GM18867 (cell line): ENCODE results near the gene PRKCE.
A peak's percentile ranks its signal among the peaks of the same experiment; 100 is the strongest.
"Not testable (repeated sequence)": the region's sequence is repeated elsewhere in the genome, so short reads cannot be mapped to it uniquely, and the experiment has no call there.

Source experiments
- ATAC-seq: cut with Tn5 transposase; IDR thresholded peaks from one replicate; pipeline ENCODE4 v1.9.1; 2021; ENCODE audit warnings: mild to moderate bottlenecking, moderate library complexity; ENCODE audit not compliant: unreplicated experiment

The PRKCE gene

GRCh38 chr2:46198164-46198883 lies 546.8 kb downstream of the PRKCE start:
- no peak for ATAC-seq

GRCh38 chr2:46198966-46199365 lies 547.5 kb downstream of the PRKCE start:
- ATAC-seq = no peak

GRCh38 chr2:46200100-46200690 lies 548.7 kb downstream of the PRKCE start:
- ATAC-seq = no peak

- no peak for ATAC-seq
Observed at GRCh38 chr2:46200861-46201605, 549.6 kb downstream of the PRKCE start.

GRCh38 chr2:46202453-46202852 lies 551.0 kb downstream of the PRKCE start:
- ATAC-seq = no peak

GRCh38 chr2:46202987-46203386 lies 551.5 kb downstream of the PRKCE start:
- no peak for ATAC-seq

GRCh38 chr2:46203636-46204035 lies 552.2 kb downstream of the PRKCE start:
- not testable (repeated sequence) for ATAC-seq

- no peak for ATAC-seq
Observed at GRCh38 chr2:46207591-46207990, 556.1 kb downstream of the PRKCE start.

- no peak for ATAC-seq
Observed at GRCh38 chr2:46208766-46209165, 557.3 kb downstream of the PRKCE start.

GRCh38 chr2:46210063-46210462 lies 558.6 kb downstream of the PRKCE start:
- no peak for ATAC-seq

GRCh38 chr2:46211461-46211860 lies 560.0 kb downstream of the PRKCE start:
- ATAC-seq = no peak

- ATAC-seq = no peak
Observed at GRCh38 chr2:46213906-46214305, 562.4 kb downstream of the PRKCE start.

GRCh38 chr2:46216213-46216612 lies 564.7 kb downstream of the PRKCE start:
- ATAC-seq = no peak

- not testable (repeated sequence) for ATAC-seq
Observed at GRCh38 chr2:46223514-46223913, 572.0 kb downstream of the PRKCE start.

- no peak for ATAC-seq
Observed at GRCh38 chr2:46225150-46225625, 573.7 kb downstream of the PRKCE start.

- ATAC-seq = no peak
Observed at GRCh38 chr2:46225730-46226129, 574.3 kb downstream of the PRKCE start.

- no peak for ATAC-seq
Observed at GRCh38 chr2:46226620-46227019, 575.1 kb downstream of the PRKCE start.

GRCh38 chr2:46227022-46227421 lies 575.5 kb downstream of the PRKCE start:
- ATAC-seq = no peak

GRCh38 chr2:46227674-46228289 lies 576.3 kb downstream of the PRKCE start:
- ATAC-seq = no peak

GRCh38 chr2:46229134-46230063 lies 577.9 kb downstream of the PRKCE start:
- ATAC-seq = peak; percentile 69
